ENCODE data around the gene NFIB. TPM values are rescaled to one million over a fixed set of nuclear protein-coding genes. Genes with fewer than 3 reads are reported as not detected.

The NFIB gene
- polyA plus RNA-seq, 1 of the 3 experiments (the other 2 are of a cell fraction) = 9.2 TPM

- Histone ChIP-seq H3K4me1 (ENCODE audit: control insufficient read depth in 1 of 2, insufficient read depth in 2 of 2, low read depth in 1 of 2, low read length in 1 of 2) (no peaks in the 10 kb centered on the region; a peak in 3 of 4 replicates), H2AFZ (ENCODE audit: low read depth) (no peak overlapping the region), H3K9me2 (no peaks in the 10 kb centered on the region), H3K27me3 (ENCODE audit: insufficient read depth) (no peaks in the 10 kb centered on the region), H3K36me3 (replicated peaks in 1 of 2; ENCODE audit: control insufficient read depth in 1 of 2, insufficient read depth in 2 of 2, low read length in 1 of 2) (peaks cover 4 to 10% of the 10 kb centered on the region in 2 experiments), H4K20me1 (ENCODE audit: insufficient read depth) (no peaks in the 10 kb centered on the region), H3K9ac (no peak overlapping the region), H3K4me2 (no peak overlapping the region), H3K27ac (ENCODE audit: low read depth in 2 of 2, low read length in 1 of 2) (no peak overlapping the region), H3K4me3 (ENCODE audit: low read depth in 2 of 2, low read length in 1 of 2) (no peak overlapping the region), H3K9me3 (no peaks in the 10 kb centered on the region), H3F3A (replicated peaks; ENCODE audit: insufficient read depth) (peaks cover 8% of the 10 kb centered on the region), H3K79me2 (ENCODE audit: insufficient read depth) (peaks cover 75% of the 10 kb centered on the region)
- TF ChIP-seq MEF2A (IDR thresholded peaks at IDR 0.05; ENCODE audit: borderline replicate concordance, low read depth) (no peak), ZBTB33 (IDR thresholded peaks at IDR 0.05; ENCODE audit: borderline replicate concordance, low read depth) (no peak), FOSL2 (IDR thresholded peaks at IDR 0.05; ENCODE audit: borderline replicate concordance, low read depth) (no peak), POLR2AphosphoS5 (IDR thresholded peaks at IDR 0.05; ENCODE audit: low read depth, low read length) (no peak), CHD2 (IDR thresholded peaks at IDR 0.05; ENCODE audit: low read length, partially characterized antibody) (no peak), RAD21 (IDR thresholded peaks at IDR 0.05; ENCODE audit: low read length) (no peak), USF2 (IDR thresholded peaks at IDR 0.05; ENCODE audit: borderline replicate concordance, low read depth, low read length) (no peak), SMC3 (IDR thresholded peaks at IDR 0.05; ENCODE audit: low read depth, low read length) (no peak), PBX3 (IDR thresholded peaks at IDR 0.05) (no peak), GATA2 (CRISPR knock-in tag; IDR thresholded peaks at IDR 0.05) (no peak), USF1 (IDR thresholded peaks at IDR 0.05; ENCODE audit: borderline replicate concordance, low read depth) (no peak), RCOR1 (IDR thresholded peaks at IDR 0.05; ENCODE audit: low read length) (no peak), SIN3A (IDR thresholded peaks at IDR 0.05; ENCODE audit: borderline replicate concordance, low read depth, low read length) (no peak), TCF12 (IDR thresholded peaks at IDR 0.05) (no peak), NFIC (IDR thresholded peaks at IDR 0.05; ENCODE audit: borderline replicate concordance) (no peak), TAF1 (IDR thresholded peaks at IDR 0.05; ENCODE audit: borderline replicate concordance, low read depth, low read length) (no peak), FOXM1 (IDR thresholded peaks at IDR 0.05; ENCODE audit: low read depth) (no peak), NRF1 (IDR thresholded peaks at IDR 0.05; ENCODE audit: low read depth, low read length) (no peak)
- 87% methylated on average over 5 of the region's 5 CpGs for WGBS (ENCODE audit: low lambda C conversion rate)
- no peak for DNase-seq
- CTCF ChIA-PET = no interaction called here
- POLR2A ChIA-PET = no interaction called here
Measured at GRCh38 chr9:14231196-14231990, 82.5 kb downstream of the NFIB start.

Data from SK-N-SH (cell line).